ENCODE measurements around the gene MAD1L1.

- TF ChIP-seq ZNF585B (tag by site-specific recombination; IDR thresholded peaks at IDR 0.05): no peak
- TF ChIP-seq ZSCAN4 (tag by site-specific recombination; IDR thresholded peaks at IDR 0.05): no peak
These were observed 31.4 kb upstream of the MAD1L1 start for GRCh38 chr7:2264158-2264557.

Data from HEK293 (cell line).